HS-5 (cell line): ENCODE results near the gene FRK.
A peak's percentile ranks its signal among the peaks of the same experiment; 100 is the strongest.
"Not testable (repeated sequence)": the region's sequence is repeated elsewhere in the genome, so short reads cannot be mapped to it uniquely, and the experiment has no call there.

Experiments used
- DNase-seq: peaks from one replicate; pipeline ENCODE4 v3.0.0-alpha.2; 2012; ENCODE audit warnings: low read depth

The FRK gene

GRCh38 chr6:115944829-115945228, 115.9 kb downstream of the FRK start:
- DNase-seq: not testable (repeated sequence)

- DNase-seq: not testable (repeated sequence)
Observed at GRCh38 chr6:115937502-115937901, 123.2 kb downstream of the FRK start.

GRCh38 chr6:115935361-115935760, 125.3 kb downstream of the FRK start:
- DNase-seq: no peak

GRCh38 chr6:115934829-115935228, 125.9 kb downstream of the FRK start:
- DNase-seq: no peak

- DNase-seq: no peak
Observed at GRCh38 chr6:115934145-115934544, 126.5 kb downstream of the FRK start.

GRCh38 chr6:115932481-115932880, 128.2 kb downstream of the FRK start:
- peak; percentile 59 for DNase-seq

- not testable (repeated sequence) for DNase-seq
Observed at GRCh38 chr6:115928000-115928399, 132.7 kb downstream of the FRK start.

GRCh38 chr6:115922971-115923370, 137.7 kb downstream of the FRK start:
- no peak for DNase-seq

- DNase-seq: no peak
Observed at GRCh38 chr6:115914098-115914497, 146.6 kb downstream of the FRK start.

- no peak for DNase-seq
Observed at GRCh38 chr6:115909923-115910546, 150.7 kb downstream of the FRK start.

GRCh38 chr6:115908906-115909559, 151.7 kb downstream of the FRK start:
- DNase-seq: no peak

GRCh38 chr6:115905471-115905870, 155.2 kb downstream of the FRK start:
- no peak for DNase-seq

- no peak for DNase-seq
Observed at GRCh38 chr6:115902436-115902835, 158.3 kb downstream of the FRK start.

GRCh38 chr6:115901896-115902295, 158.8 kb downstream of the FRK start:
- no peak for DNase-seq

- no peak for DNase-seq
Observed at GRCh38 chr6:115899730-115900282, 160.9 kb downstream of the FRK start.

GRCh38 chr6:115898246-115898645, 162.4 kb downstream of the FRK start:
- peak; percentile 79 for DNase-seq

- DNase-seq: peak; percentile 38
Observed at GRCh38 chr6:115896538-115897129, 164.1 kb downstream of the FRK start.

GRCh38 chr6:115894426-115894992, 166.2 kb downstream of the FRK start:
- DNase-seq: no peak

- no peak for DNase-seq
Observed at GRCh38 chr6:115891750-115892149, 168.9 kb downstream of the FRK start.

- DNase-seq: peak; percentile 73
Observed at GRCh38 chr6:115891111-115891669, 169.5 kb downstream of the FRK start.

GRCh38 chr6:115890238-115890637, 170.5 kb downstream of the FRK start:
- DNase-seq: no peak

GRCh38 chr6:115888687-115889470, 171.8 kb downstream of the FRK start:
- DNase-seq: not testable (repeated sequence)
